Common myeloid progenitor, CD34-positive (primary cell): ENCODE results near the gene TTF2.

Experiments used
- CTCF ChIA-PET: fragments of 350-600 bp; sonication (Branson Sonifier 250); formaldehyde crosslinking; loops from one replicate; lab custom pipeline; 2021; ENCODE audit warnings: antibody characterized with exemption; lab: Charles Lee
- POLR2A ChIA-PET: fragments of 350-600 bp; sonication (Branson Sonifier 250); formaldehyde crosslinking; loops from one replicate; lab custom pipeline; 2021; ENCODE audit warnings: antibody characterized with exemption; lab: Charles Lee
- DNase-seq, 3 donors: peaks; one replicate each; pipeline versions ENCODE4 v3.0.0 to v3.0.0-alpha.2; 2013
- H3K27ac ChIP-seq, 2 experiments: 1 replicate in 1 of 2; 2 replicates in 1 of 2; pipeline ENCODE4 v1.7.0; 2013; ENCODE audit warnings: inconsistent platforms in 2 of 2, low read length in 2 of 2, mild to moderate bottlenecking in 2 of 2, low read depth in 1 of 2, moderate library complexity in 1 of 2; ENCODE audit not compliant: severe bottlenecking in 2 of 2, insufficient read depth in 1 of 2, poor library complexity in 1 of 2
- H3K27me3 ChIP-seq, 5 experiments: replicated peaks in 2 of 5; 1 replicate in 3 of 5; 2 replicates in 2 of 5; pipeline versions ENCODE4 v1.6.1 to v1.7.0; 2013; ENCODE audit warnings: low read length in 4 of 5, mild to moderate bottlenecking in 2 of 5, moderate library complexity in 2 of 5, inconsistent platforms in 1 of 5; ENCODE audit not compliant: insufficient read depth in 5 of 5, control insufficient read depth in 4 of 5
- H3K36me3 ChIP-seq, 4 experiments: 1 replicate in 2 of 4; 2 replicates in 2 of 4; pipeline versions ENCODE4 v1.6.1 to v1.7.0; 2013; ENCODE audit warnings: low read length in 3 of 4, control low read depth in 1 of 4, mild to moderate bottlenecking in 1 of 4; ENCODE audit not compliant: control insufficient read depth in 4 of 4, insufficient read depth in 4 of 4
- H3K4me1 ChIP-seq, 4 experiments: 1 replicate in 3 of 4; 2 replicates in 1 of 4; pipeline versions ENCODE4 v1.6.1 to v1.7.1; 2013; ENCODE audit warnings: low read length in 3 of 4, mild to moderate bottlenecking in 3 of 4, control low read depth in 1 of 4, inconsistent platforms in 1 of 4, moderate library complexity in 1 of 4; ENCODE audit not compliant: control insufficient read depth in 4 of 4, insufficient read depth in 4 of 4; ENCODE audit errors: control extremely low read depth in 1 of 4
- H3K4me3 ChIP-seq, 7 experiments: 1 replicate in 4 of 7; 2 replicates in 3 of 7; pipeline versions ENCODE4 v1.5.1 to v1.7.0; 2013; ENCODE audit warnings: mild to moderate bottlenecking in 7 of 7, low read length in 6 of 7, moderate library complexity in 6 of 7, inconsistent platforms in 2 of 7, low read depth in 2 of 7, control low read depth in 1 of 7; ENCODE audit not compliant: insufficient read depth in 4 of 7, control insufficient read depth in 1 of 7; ENCODE audit errors: extremely low read depth in 1 of 7
- H3K9me3 ChIP-seq, 5 experiments: 1 replicate in 4 of 5; 2 replicates in 1 of 5; pipeline versions ENCODE4 v1.6.1 to v1.7.1; 2013; ENCODE audit warnings: low read length in 4 of 5, mild to moderate bottlenecking in 2 of 5, inconsistent platforms in 1 of 5, low read depth in 1 of 5, moderate library complexity in 1 of 5; ENCODE audit not compliant: control insufficient read depth in 4 of 5, insufficient read depth in 2 of 5; ENCODE audit errors: control extremely low read depth in 1 of 5
- WGBS: methylation state at CpG from one replicate; pipeline ENCODE4 v1.1.5; 2013; ENCODE audit not compliant: insufficient coverage; 5-methylcytosine and 5-hydroxymethylcytosine counted together

TTF2 gene

DNA sequence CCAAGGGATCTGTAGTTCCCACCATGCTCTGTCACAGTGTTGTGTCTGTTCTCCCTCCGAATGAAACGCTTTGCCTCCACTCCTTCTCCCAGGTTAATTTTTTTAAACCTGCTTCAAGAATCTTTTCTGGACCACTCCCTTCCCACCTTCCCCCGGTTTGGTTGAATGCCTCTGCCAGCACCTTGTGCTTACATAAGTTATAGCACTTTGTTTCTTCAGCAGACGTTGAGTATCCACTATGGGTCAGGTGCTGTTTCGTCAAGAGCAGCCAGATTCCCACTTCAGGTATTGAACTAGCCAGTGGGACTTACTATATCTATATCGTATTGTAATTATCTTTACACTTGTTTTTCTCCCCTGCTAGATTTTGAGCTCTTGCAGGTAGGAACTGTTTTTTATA is 27.6 kb downstream of the TTF2 start:
- CTCF ChIA-PET, result no interaction called here
- Histone ChIP-seq H3K4me3 (no peak overlapping the region), H3K27ac (no peak overlapping the region), H3K4me1 (no peaks in the 10 kb centered on the region), H3K27me3 (no peaks in the 10 kb centered on the region), H3K36me3 (peaks cover 14 to 82% (median 49%) of the 10 kb centered on the region in 4 experiments), H3K9me3 (no peaks in the 10 kb centered on the region)
- 100% methylated on average over 3 of the region's 6 CpGs for WGBS
- no peak for DNase-seq
- POLR2A ChIA-PET, result no interaction called here

GRCh38 chr1:117089996-117090395 is 29.9 kb downstream of the TTF2 start:
- H3K4me1 ChIP-seq, result no peaks in the 10 kb centered on the region
- CTCF ChIA-PET, result interaction anchor here (1.0 kb wide), 1 partner anchor 18 kb away, joined by 3 read pairs; no protein-coding TSS in a partner anchor
- no CpG with 5 or more reads among the region's 2 CpGs for WGBS

GRCh38 chr1:117092594-117092993 is 32.5 kb downstream of the TTF2 start:
- no peaks in the 10 kb centered on the region for H3K9me3 ChIP-seq
- no peak overlapping the region for H3K4me3 ChIP-seq

More at GRCh38 chr1:117089996-117090395, 29.9 kb downstream of the TTF2 start:
- Histone ChIP-seq H3K9me3 (no peaks in the 10 kb centered on the region), H3K4me3 (no peak overlapping the region), H3K36me3 (peaks cover 13 to 87% (median 55%) of the 10 kb centered on the region in 4 experiments), H3K27me3 (no peaks in the 10 kb centered on the region), H3K27ac (no peak overlapping the region)
- POLR2A ChIA-PET, result no interaction called here
- DNase-seq, result no peak

DNA sequence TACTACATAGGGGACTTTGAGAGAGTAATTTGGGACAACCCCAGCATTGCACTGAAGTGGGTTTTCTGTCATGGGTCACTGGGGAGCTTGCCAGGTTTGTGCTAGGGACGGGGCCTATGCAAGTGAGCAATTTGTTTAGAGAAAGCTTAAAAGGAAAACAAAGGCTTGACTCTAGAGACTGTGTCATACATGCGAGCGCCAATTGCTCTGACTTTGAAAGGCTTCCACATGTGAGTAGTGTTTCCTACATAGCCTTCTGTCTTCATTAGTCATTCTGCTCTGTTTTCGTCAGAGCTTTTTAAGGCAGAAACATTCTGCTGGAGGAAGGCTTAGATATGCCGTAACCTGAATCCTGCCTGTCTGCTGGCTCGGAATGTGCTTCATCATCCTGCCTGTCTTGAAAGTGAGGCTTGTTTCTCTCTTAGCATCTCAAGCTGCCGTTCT is 33.0 kb downstream of the TTF2 start:
- WGBS, result 97% methylated on average over 7 of the region's 7 CpGs
- ChIA-PET POLR2A (no interaction called here), CTCF (interaction anchor here (1.1 to 4.5 kb wide), 4 partner anchors 9 to 35 kb away, joined by 3 to 17 read pairs (median 8); no protein-coding TSS in a partner anchor)
- Histone ChIP-seq H3K27ac (peak overlapping the region in 1 of 2 experiments; percentile 47), H3K4me3 (no peak overlapping the region), H3K9me3 (no peaks in the 10 kb centered on the region), H3K4me1 (no peaks in the 10 kb centered on the region), H3K27me3 (no peaks in the 10 kb centered on the region), H3K36me3 (peaks cover 16 to 94% (median 64%) of the 10 kb centered on the region in 4 experiments)
- no peak for DNase-seq

More at GRCh38 chr1:117092594-117092993, 32.5 kb downstream of the TTF2 start:
- Histone ChIP-seq H3K27me3 (no peaks in the 10 kb centered on the region), H3K36me3 (peaks cover 13 to 92% (median 65%) of the 10 kb centered on the region in 4 experiments), H3K27ac (peak overlapping the region in 1 of 2 experiments; percentile 47), H3K4me1 (no peaks in the 10 kb centered on the region)
- ChIA-PET POLR2A (interaction anchor here (0.6 kb wide), 1 partner anchor 21 kb away, joined by 3 read pairs; no protein-coding TSS in a partner anchor), CTCF (interaction anchor here (1.1 to 2.2 kb wide), 3 partner anchors 9 to 25 kb away, joined by 3 to 11 read pairs (median 4); no protein-coding TSS in a partner anchor)
- no peak for DNase-seq
- WGBS, result 98% methylated on average over 5 of the region's 5 CpGs

DNA sequence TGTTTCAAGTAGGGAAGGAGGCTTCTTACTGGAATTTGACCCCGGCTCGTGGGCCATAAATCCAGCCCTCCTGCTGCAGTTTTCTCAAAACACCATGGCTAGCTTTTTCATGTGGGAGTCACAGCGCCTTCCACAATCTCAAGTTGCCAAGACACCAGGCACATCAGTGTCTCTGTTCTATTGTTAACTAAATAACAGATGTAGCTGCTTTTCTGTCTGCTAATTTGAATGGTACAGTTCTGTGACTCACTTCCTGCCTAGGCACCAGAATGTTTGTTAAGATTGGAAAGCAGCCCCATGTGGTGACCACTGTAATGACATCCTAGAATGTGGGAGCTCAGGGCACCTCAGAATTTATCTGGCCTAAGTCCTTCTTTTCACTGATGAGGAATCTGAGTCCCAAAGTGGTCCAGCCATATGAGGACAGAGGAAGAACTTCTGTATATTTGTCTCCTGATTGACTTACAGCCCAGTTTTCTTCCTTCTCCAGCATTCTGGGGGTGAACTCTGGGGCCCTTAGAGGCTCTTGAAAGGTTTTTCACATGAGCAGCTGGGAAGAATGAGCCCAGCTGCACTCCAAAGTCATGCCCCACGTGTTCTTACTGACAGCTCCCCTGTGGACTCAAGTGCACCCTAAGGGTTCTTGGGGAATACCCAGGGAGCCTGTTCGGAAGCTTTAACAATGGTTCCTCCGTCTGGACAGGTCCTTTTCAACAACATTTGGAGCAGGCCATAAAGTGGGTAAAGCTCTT is 33.9 kb downstream of the TTF2 start:
- peak; percentile 32 to 78 (median 71) for DNase-seq
- CTCF ChIA-PET, result interaction anchor here (0.8 to 4.5 kb wide), 6 partner anchors 20 to 34 kb away, joined by 3 to 17 read pairs (median 3); no protein-coding TSS in a partner anchor
- 89% methylated on average over 4 of the region's 6 CpGs for WGBS
- no peak overlapping the region for H3K4me3 ChIP-seq
- no peaks in the 10 kb centered on the region for H3K27me3 ChIP-seq
- H3K36me3 ChIP-seq, result peaks cover 22 to 96% (median 70%) of the 10 kb centered on the region in 4 experiments
- POLR2A ChIA-PET, result interaction anchor here (0.6 kb wide), 1 partner anchor 19 kb away, joined by 3 read pairs; no protein-coding TSS in a partner anchor
- peak overlapping the region in 1 of 2 experiments; percentile 47 for H3K27ac ChIP-seq
- no peaks in the 10 kb centered on the region for H3K9me3 ChIP-seq
- H3K4me1 ChIP-seq, result no peaks in the 10 kb centered on the region

DNA sequence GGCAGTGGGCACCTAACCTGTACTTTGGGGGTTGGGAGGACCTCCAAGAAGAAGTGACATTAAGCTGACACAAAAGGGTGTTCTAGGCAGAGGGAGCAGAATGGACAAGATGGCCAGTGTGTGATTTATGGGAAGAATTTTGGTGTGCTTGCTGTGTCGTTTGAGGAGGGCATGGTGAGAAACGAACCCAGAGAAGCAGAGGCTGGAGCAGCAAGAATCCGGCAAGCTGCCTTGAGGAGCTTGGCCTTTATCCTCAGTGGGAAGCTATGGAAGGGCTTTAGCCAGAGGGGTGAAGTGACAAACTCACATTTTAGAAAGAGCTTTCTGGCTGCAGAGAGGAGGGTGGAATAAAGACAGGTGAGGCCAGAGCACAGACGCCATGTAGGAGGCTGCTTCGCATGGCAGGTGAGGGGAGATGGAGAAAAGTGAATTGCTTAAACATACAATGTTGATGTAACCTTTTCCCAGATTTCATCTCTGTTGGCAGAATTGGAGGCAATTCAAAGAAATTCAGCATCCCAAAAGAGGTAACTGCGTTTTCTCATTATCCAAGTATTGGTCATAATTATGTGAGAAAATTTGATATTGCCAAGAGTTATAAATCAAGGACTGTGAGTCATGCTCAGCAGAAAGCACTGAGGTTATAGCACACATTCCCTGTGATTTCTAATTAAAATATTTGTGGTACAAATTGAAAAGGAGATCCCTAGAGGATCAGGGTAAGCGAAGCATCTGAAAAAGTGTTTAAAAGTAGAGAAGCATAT is 34.9 kb downstream of the TTF2 start:
- 97% methylated on average over 6 of the region's 7 CpGs for WGBS
- H3K27ac ChIP-seq, result no peak overlapping the region

More for the DNA sequence above, 34.9 kb downstream of the TTF2 start:
- DNase-seq, result no peak
- no peaks in the 10 kb centered on the region for H3K9me3 ChIP-seq
- ChIA-PET POLR2A (no interaction called here), CTCF (interaction anchor here (0.8 to 4.5 kb wide), 4 partner anchors 19 to 33 kb away, joined by 3 to 17 read pairs (median 7); no protein-coding TSS in a partner anchor)
- H3K4me3 ChIP-seq, result no peak overlapping the region
- no peaks in the 10 kb centered on the region for H3K4me1 ChIP-seq
- H3K36me3 ChIP-seq, result peaks cover 27 to 96% (median 72%) of the 10 kb centered on the region in 4 experiments
- H3K27me3 ChIP-seq, result no peaks in the 10 kb centered on the region
